GM21423 (cell line): ENCODE measurements around the gene KCNH2.
A peak's percentile ranks its signal among the peaks of the same experiment; 100 is the strongest.

Experiments
- ATAC-seq: cut with Tn5 transposase; IDR thresholded peaks from one replicate; pipeline ENCODE4 v1.9.1; 2021; ENCODE audit warnings: mild to moderate bottlenecking, moderate library complexity; ENCODE audit not compliant: unreplicated experiment

Gene KCNH2

DNA sequence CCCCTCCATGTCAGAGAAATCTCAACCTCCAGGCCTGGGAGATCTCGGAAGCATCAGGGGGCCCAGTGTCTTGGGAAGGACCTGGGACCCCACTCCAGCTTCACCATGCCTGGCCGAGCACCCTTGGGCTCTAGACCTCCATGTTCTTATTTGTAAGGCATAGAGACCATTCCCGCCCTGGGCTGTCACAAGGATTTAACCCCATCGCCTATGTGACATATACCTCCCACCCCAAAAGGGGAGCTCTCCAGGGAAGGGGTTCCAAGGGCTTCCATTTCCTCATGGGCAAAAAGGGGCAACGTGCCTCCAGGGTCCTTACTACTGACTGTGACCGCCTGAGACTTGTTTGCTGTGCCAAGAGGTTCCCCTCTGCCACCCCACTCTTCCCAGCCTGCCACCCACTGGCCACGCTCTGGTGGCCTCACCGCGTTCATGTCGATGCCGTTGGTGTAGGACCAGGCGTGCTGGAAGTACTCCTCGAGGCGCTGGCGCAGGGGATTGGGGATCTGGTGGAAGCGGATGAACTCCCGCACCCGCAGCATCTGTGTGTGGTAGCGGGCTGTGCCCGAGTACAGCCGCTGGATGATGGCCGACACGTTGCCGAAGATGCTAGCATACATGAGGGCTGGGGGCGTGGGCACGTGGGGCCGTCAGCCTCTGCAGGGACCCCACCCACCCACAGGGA is 27.5 kb downstream of the KCNH2 start:
- ATAC-seq = no peak

DNA sequence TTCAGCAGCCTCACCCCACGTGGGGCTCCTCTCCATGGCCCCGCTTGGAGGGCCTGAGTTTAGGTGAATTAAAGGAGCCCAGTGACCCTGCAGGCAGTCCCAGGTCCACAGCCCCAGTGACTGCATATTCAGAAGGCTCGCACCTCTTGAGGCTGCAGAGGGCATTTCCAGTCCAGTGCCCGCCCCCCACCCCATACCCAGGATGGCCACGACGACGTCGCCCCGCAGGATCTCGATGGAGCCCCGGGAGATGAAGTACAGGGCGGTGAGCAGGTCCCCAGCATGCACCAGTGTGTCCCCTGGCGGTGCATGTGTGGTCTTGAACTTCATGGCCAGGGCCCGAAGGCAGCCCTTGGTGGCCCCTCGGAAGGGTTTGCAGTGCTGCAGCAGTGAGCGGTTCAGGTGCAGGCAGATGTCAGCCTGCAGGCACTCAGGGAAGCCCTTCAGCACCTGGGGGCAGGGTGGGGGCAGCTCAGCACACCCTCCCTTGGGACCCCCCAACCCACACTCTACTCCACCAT is 28.1 kb downstream of the KCNH2 start:
- ATAC-seq = no peak

DNA sequence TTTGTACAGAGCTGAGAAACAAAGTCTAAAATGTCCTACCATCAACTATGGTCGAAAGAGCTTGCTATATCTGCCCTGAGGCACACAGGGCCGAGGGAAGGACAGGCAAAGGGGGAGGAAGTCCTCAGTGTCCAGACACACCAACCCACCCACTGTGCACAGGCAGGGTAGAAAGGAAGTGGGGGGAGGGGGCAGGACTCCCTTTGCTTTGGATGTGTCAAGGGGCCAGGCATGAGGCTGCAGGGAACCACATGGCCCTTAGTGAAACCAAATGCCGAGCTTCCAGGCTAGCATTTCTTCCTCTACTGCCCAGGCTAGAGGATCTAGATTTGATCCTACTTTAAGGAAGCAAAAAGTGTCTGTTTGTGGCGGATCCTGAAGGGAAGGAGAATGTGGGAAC is 28.6 kb downstream of the KCNH2 start:
- ATAC-seq = no peak

DNA sequence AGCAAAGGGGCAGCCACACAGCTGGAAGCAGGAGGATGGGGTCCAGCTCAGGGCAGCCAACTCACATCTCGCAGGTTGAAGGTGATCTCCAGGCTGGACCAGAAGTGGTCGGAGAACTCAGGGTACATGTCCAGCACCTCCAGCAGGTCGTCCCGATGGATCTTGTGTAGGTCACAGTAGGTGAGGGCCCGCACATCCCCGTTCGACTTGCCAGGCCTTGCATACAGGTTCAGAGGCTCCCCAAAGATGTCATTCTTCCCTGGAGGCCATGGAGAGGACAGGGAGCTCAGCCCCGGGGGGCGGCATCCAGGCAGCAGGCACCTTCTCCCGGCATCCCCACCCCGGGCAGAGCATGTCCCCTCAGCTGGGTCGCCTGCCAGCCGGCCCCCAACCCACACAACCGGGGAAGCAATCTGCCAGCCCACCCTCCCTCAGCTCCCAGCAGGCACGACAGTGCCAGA is 29.3 kb downstream of the KCNH2 start:
- no peak for ATAC-seq

DNA sequence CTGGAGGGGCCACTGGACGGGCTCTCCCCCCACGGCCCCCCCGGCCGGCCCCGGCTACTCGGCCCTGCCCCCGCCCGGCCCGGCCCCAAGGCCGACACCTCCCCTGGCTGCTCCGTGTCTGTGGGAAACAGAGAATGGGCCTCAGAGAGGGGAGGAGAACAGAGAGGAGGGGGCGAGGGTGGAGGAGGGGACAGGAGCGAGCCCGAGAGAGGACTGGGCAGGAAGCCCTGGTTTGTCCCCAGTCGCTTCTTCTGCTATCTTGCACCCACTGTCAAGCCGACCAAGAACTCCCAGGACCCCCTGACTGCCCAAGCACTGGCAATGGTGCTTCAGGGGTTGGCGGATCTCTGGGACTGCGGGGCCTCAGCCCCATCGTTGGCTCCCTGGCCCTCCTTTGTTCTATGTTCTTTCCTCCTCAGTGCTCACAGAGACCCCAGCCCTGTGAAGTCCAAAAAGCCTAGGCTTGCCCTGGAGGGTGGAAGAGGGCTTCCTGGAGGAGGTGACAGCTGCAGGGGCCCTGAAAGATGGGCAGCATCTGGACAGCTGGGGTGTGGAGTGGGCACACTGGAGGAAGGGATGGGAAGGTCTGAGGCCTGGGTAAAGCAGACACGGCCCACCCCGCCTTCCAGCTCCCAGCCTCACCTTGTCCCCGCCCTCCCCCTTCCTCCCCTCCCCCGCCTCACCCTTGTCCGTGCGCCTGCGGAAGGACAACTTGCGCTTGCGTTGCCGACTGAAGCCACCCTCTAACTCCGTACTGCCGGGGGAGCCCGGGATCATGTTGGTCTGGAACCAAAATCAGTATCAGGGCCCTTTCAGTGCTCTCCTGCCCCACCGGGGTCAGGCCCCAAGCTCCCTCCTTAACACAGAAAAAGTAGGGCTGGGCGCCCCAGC is 30.1 kb downstream of the KCNH2 start:
- ATAC-seq = no peak

DNA sequence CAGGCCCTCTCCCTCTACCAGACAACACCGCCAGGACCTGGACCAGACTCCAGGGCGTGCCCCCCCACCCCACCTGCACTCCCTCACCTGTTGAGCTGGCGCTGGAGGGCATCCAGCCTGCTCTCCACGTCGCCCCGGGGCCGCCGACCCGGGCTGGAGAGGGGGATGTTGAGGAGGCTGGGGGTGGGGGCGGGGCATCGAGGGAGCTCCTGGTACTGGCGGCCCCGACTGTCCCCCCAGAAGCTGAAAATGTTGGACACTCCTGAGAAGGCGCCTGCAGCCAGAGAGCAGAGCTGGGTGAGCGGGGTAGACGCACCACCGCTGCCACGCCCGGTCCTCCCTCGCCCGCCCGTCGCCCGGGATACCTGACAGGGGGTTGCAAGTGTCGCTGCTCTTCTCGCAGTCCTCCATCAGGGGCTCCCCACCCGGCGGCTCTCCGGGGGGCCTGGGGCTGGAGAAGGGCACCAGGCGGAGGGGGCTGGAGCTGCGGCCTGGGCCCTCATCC is 30.8 kb downstream of the KCNH2 start:
- ATAC-seq = no peak

DNA sequence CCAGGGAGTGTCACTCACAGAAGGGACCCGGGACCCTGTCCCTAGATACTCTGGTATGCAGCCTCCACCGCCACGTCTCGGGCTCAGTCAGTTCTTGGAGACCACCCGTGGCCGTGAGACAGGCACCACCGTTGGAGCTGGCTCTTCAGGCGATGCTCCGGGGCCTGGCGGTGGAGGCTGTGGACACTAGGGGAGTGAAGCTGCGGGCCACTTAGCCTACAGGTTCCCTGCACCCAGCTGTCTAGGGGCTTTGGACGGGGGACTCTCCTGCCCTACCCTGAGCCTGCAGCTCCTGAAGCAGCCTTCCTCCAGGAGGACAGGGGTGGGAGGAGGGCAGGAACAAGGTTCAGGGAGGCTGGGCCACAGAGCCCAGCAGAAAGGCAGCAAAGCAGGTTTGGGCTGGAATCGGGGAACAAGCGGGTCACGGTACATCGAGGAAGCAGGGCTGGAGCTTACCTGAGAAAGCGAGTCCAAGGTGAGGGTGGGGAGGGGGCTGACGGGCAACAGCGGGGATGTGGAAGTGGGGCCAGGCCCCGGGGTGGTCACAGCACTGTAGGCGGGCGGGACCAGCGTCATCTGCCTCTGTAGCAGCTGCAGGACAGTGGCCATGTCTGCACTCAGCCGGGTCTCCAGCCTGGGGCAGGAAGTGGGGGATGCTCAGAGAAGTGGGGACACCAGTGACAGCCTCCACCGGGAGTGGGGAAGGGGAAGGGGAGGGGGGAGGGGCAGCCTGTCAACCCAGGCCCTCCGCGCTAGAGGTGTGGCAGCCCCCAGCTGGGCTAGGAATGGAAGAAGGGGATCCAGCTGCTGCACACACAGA is 31.5 kb downstream of the KCNH2 start:
- no peak for ATAC-seq

DNA sequence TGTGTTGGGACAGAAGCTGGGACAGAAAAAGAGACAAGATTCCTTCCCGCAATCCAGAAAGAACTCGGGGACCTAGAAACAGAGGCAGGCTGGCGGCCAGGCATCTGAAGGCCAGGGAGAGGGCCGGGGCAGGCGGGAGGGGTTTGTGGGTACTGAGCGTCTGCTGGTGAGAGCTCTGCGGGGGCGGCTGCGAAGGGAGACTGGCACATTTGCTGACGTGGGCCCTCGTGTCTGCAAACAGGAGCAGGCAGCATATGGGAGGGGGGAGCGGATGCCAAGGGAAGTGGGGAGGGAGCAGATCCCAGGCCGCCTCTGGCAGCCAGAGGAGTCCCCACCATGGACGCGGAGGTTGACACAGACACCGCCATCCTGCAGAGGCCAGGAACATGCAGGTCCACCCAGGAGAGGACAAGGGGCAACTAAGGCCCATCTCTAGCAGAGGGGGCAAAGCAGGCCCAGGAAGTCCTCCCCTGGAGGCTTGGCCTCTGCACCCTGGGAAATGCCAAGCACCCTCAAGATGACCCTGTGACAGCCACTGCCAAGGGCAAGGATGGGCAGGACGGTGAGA is 32.2 kb downstream of the KCNH2 start:
- ATAC-seq = no peak

DNA sequence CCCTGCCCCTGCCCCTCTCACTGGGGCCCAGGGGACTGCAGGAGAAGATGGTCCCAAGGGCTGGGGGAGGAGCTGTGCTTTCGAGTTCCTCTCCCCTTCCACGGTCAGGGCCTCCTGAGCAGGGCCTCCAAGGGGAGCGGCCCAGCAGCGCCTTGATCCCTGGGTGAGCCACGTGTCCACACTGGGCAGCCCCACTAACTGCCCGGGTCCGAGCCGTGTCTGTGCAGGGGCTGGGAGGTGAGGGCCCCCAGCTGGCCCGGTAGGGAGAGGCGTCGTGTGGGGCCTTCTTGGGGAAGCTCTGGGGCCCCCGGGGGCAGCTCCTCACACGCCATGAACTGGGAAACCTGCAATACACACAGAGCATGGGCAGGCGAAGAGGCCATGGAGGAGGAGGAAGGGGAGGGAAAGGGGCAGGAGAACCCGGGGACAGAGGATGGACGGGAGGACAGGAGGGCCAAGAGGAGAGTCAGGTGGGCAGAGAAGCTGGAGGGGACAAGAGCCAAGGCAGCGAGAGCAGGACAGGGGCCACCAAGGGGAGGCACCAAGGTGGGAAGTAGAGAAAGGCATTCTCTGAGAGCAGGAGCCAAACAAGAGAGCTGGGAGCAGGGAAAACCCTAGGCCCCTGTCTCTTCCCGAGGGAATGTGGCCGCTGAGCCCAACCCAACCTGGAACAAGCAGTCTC is 32.8 kb downstream of the KCNH2 start:
- ATAC-seq = no peak

DNA sequence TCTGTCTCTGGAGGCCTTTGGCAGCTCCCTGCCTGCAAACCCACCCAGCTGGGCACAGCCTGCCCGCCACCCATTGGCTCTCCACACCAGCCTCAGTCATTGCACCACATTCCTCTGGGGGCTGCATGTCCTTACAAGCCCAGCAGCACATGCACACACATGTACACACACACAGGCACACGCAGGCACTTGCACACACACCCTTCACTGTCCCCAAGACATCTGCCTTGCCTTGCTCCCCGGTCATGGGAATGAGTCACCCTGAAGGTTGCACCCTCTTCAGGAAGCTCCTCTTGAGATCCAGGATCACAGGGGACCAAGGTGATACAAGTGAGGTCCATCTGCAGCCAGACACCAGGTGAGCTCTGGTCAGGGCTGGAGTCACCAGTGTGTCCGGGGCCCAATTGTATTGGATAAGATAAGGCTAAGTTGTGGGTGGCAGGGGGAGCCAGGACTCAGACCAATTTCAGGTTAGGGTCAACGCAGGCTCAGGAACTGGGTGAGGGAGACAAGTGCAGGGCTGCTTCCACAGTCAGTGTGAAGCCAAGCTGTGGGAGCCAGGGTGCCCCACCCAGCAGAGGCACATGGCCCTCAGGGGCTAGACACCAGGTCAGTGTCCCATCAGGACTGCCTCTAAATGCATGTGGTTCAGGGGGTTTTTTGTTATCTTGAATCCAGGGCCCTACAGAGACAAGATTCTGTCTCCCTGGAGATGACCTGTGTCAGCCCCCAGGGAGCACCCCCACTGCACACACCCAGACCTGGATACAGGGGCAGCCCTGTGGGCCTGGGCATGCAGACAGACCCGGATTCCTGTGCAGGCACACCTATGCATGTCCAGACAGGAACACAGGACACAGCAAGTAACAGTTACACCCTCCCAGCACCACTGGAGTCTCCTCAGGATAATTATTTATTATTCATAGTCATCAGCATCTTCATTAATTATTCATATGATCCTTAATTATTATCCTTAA is 33.8 kb downstream of the KCNH2 start:
- ATAC-seq = no peak

DNA sequence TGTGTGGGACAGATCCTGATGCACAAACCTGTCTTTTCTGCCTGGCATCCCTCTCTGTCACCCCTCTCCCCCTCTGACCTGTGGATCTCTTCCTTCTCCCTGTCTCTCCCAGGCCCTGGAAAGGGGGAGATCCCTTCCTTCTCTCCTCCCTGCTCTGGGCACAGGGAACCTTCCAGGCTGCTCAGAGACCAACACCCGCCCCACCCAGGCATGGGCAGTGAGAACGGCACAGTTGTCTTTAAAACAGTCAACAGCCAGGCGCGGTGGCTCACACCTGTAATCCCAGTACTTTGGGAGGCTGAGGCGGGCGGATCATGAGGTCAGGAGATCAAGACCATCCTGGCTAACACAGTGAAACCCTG is 34.7 kb downstream of the KCNH2 start:
- no peak for ATAC-seq

DNA sequence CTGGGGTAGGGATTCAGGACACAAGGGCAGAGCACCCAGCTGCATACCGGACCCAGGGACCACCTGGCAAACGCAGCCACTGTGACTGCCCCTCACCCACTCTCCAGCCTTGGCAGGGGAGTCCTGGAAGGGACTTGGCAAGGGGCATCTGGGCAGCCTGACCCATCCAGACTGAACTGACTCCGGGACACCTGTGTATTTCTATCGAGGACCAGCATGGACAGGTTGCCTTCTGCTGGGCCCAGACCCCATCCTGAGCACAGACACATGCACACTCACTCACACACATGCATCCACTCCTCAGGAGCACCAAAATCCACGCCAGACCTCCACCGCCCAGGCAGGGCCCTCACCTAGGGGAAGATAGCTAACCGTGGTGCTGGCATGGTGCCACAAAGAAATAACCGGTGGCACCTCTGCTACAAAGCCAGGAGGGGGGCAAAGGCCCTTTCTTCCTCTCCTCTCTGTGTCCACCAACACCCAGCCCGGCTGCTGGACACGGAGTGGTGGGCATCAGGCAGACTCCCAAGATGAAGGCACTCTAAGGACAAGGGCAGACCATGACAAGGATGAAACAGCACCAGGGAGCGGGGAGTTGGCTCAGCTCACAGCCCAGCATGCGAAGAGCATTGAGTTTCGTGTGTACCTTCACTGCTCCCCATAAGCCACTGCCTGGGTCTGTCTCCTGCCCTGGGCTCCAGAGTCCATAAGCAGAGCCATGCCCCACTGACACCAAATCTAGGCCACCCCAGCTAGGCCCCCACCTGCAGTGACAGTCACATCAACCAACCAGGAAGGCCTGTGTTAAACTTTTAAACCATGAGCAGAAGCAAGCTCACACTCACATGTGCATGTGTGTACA is 35.3 kb downstream of the KCNH2 start:
- no peak for ATAC-seq

DNA sequence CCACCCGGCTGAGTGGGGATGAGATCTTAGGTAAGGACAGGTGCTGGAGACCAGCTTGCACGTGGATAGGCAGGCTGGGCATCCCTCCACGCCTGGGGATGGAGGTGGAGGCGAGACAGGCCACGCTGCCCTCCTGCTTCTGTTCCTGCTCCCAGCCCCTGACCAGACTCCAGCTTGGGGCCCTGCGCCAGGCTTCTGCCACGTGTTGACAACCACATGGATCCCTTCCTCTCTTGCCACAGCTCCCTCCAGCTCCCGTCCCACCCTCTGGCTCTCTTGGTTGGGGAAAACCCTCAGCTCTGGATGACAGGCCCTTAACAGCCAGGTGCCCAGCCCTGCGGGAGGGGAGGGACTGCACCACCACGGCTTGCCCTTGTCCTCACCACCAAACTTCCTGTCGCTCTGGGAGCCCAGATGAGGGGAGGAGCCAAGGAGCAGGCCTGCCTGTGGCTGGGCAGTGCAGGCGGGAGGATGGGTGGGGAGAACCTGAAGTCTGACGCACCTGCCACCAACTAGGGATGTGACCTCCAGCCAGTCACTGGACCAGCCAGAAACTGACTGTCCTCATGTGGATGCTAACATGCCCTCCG is 36.0 kb downstream of the KCNH2 start:
- ATAC-seq = peak; percentile 58

DNA sequence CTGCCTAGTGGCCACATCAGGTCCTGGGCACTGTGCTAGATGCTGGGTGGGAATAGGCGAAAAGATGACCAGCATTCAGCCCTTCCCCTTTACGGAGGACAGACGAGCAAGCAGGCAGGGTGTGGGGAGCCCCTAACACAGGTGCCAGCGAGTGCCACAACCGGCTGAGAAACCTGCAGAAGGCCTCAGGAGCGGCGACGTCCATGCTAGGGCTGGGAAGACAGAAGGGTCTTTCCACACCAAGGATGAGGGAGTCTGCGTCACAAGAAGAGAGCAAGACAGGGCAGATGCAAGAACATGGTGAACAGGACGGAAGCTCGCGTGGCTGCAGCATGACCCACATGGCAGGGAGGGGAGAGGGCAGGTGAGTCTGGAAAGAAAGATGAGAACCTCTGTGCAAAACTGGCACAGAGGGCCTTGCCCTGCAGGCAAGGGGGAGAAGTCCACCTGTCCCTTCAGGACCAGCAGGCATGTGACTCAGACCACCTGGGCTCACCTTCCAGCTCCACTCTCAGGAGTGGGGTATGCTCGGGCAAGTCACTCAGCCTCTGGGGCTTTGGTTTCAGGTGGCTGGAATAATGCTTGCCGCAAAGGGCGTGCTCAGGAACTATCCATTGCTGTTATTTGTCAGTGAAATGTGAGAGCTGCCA is 36.6 kb downstream of the KCNH2 start:
- no peak for ATAC-seq

DNA sequence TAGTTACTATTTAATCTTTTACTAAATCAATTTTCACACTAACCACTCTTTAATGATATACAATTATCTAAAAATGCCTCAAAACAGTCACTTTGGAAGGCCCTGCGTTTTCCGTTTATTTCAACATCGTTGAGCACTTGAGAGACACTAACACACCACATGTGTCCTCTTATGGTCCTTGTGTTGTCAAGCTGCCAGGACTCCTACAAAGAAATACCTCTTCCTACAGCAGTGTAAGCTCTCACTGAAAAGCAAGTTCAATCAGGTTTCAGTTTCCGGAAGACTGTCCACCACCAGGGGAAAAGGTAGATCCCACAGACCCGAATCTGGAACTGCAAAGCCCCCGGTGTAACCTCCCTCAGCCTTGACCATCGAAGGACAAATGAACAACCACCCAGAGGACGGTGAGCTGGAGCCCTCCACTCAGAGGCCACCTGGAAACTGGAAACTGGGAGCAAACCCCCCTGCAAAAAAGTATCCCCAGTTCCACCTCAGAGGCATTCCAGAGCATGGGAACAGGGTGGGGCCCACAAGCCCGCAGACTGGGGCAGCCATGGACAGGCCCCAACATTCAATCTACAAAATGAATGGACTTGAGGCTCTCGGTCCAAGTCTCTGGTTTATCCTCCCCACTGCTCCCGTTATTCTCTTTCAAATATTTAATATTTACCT is 37.6 kb downstream of the KCNH2 start:
- ATAC-seq = no peak

DNA sequence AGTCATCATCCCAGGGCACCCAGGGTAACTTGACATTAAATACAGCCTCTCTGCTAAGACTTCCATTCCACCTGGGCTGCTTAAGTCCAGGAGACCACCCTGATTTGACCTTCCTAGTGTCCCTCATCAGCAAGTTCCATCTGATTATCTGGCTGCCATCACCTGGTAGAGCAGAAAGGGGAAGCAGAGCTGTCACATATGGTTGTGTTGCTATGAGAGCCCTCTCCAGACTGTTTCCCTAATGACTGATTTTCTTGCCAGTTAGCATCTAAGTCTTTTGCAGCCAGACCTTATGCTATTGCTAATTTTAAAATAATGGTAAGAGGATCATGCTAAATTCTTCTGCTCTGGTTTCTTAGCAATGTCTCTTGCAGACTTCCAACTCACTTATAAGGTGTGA is 38.7 kb downstream of the KCNH2 start:
- ATAC-seq = no peak

DNA sequence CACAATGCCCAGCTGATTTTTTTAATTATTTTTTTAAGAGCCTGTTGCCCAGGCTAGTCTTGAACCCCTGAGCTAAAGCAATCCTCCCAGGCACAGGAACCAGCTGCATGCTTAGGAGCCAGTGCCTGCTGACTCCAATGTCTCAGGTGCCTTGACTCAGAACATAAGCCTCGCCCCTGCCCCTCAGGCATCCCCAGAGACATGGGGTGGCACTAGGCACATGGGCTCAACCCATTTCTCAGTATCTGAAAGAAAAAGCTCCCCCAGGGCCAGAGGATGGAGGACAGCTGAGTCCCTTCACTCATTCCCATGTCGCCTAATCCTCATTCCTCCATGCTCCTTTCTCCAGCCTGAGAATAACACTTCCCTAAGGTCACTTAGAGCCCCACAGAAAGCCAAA is 39.1 kb downstream of the KCNH2 start:
- ATAC-seq = no peak
